ENCODE results near the gene GRIK1.

The GRIK1 gene

DNA sequence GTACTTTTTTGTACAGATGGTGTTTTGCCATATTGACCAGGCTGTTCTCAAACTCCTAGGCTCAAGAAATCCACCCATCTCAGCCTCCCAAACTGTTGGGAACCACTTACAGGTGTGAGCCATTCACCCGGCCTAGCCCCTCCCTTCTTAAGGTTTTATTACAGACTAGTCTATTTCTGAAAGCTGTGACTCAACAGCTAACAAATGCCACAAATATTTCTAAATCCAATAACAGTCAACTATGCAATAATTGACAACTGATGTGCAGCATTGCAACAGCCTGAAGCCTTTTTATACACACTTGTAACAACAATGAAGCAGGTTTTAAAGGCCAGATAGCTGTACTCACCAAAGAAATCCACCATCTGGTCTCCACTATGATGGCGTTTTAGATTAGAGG, 51.4 kb downstream of the GRIK1 start:
- DNase-seq (ENCODE audit: low spot score) = no peak
- Mint-ChIP-seq H3K4me3 (no peak overlapping the region), H3K4me1 (ENCODE audit: low read depth) (no peaks in the 10 kb centered on the region), H3K9me3 (no peaks in the 10 kb centered on the region), H3K27ac (no peak overlapping the region), H3K36me3 (ENCODE audit: low read depth) (no peaks in the 10 kb centered on the region), H3K27me3 (ENCODE audit: low read depth) (no peaks in the 10 kb centered on the region)

DNA sequence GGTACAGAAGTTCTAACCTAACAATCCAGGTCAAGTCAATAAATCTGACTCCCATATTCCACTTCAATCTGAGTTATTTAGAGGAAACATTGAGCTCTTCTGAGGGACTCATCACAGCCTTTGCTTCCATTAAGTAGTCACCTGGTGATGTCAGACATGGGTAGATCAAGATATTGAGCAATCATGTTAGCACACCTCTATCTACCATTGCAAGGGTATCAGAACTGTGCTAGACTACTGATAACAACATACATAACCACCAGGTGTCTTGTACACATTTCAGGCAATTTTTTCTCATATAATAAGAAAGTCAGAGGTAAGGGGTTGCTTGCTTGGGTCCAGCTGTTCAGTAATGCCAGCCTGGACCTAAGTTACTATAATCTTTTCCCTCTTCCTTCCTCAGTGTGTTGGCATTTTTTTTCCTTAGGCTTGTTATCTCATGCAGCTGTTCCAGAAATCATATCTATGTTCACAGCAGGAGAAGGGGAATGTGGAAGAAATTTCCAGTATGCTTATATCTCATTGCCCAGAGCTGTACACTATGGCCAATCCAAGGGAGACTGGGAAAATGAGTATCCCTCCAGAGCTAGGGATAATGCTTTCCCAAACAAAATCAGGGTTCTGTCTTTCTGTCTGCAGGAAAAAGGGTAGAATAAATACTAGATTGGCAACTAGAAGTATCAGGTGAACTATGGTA, 52.3 kb downstream of the GRIK1 start:
- H3K4me3 Mint-ChIP-seq = no peak overlapping the region
- no peaks in the 10 kb centered on the region for H3K27me3 Mint-ChIP-seq (ENCODE audit: low read depth)
- no peak for DNase-seq (ENCODE audit: low spot score)
- no peak overlapping the region for H3K27ac Mint-ChIP-seq
- no peaks in the 10 kb centered on the region for H3K36me3 Mint-ChIP-seq (ENCODE audit: low read depth)
- H3K9me3 Mint-ChIP-seq = no peaks in the 10 kb centered on the region
- no peaks in the 10 kb centered on the region for H3K4me1 Mint-ChIP-seq (ENCODE audit: low read depth)

DNA sequence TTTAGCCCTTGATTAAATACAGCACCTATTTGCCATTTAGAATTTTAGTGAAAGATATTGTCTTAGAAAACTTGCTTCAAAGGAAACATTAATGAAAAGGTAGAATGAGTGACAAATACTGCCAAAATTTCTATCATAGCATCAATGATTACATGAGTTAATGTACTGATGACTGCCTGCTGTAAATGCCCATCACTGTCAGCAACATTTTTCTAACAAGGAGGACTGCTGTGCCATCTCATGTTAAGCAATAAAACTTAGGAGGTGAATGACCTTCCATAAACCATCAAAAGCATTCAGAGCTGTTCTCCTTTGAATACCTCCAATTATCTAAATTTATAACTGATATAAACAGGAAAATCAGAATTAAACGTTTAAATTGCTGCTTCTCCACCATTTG, 54.3 kb downstream of the GRIK1 start:
- Mint-ChIP-seq H3K9me3 (no peaks in the 10 kb centered on the region), H3K4me1 (ENCODE audit: low read depth) (no peaks in the 10 kb centered on the region), H3K36me3 (ENCODE audit: low read depth) (no peaks in the 10 kb centered on the region), H3K27me3 (ENCODE audit: low read depth) (no peaks in the 10 kb centered on the region), H3K27ac (no peak overlapping the region), H3K4me3 (no peak overlapping the region)
- no peak for DNase-seq (ENCODE audit: low spot score)

DNA sequence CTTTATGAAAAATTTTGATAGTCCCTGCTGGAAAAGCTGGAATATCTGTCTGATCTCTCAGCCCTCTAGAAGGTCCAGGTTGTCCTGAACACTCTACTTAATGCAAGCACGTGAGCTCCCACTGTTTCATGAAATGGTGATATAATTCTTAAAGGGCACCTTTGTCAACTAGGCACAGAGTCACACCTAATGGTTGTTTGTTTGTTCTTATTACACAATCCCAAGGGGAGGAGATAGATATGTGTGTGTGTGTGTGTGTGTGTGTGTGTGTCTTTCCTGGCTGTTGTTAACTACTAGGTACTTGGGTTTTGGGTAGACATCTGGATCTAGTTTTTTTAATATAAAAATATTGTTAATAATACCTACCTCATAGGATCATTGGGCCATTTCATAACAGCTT, 63.9 kb downstream of the GRIK1 start:
- no peak overlapping the region for H3K27ac Mint-ChIP-seq
- DNase-seq (ENCODE audit: low spot score) = no peak
- H3K4me1 Mint-ChIP-seq (ENCODE audit: low read depth) = no peaks in the 10 kb centered on the region
- no peak overlapping the region for H3K4me3 Mint-ChIP-seq
- no peaks in the 10 kb centered on the region for H3K36me3 Mint-ChIP-seq (ENCODE audit: low read depth)
- H3K27me3 Mint-ChIP-seq (ENCODE audit: low read depth) = no peaks in the 10 kb centered on the region
- no peaks in the 10 kb centered on the region for H3K9me3 Mint-ChIP-seq

DNA sequence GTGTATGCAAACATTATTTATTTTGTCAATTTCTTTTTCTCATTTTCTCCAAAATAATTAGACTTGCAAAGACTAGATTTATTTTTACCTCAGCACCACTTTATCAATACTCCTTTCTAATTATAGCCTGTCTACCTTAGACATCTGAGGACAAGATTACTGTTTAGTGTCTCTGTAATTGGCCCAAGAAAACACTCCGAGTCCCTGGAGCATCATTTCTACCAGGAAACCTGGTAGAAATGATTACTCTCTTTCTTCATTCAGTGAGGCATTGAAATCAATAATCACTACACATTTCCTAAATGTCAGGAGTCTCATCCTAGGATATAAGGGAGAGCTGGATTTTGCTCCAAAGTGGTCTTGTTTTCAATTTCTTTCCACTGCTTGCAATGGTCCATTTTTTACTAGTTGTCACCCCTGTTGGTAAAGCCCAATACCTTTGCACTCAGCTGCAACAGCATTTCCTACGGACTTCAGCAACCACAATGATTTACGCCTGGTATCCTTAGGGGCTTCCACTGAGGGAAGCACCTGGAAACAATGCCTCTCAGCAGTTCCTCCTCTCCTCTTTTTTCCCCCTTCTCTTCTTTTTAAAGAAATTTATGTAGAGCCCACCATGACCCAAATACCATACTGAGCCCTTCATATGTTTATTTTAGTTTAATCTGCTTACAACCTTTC, 64.6 kb downstream of the GRIK1 start:
- Mint-ChIP-seq H3K27ac (no peak overlapping the region), H3K27me3 (ENCODE audit: low read depth) (no peaks in the 10 kb centered on the region), H3K4me3 (no peak overlapping the region), H3K9me3 (no peaks in the 10 kb centered on the region), H3K36me3 (ENCODE audit: low read depth) (no peaks in the 10 kb centered on the region), H3K4me1 (ENCODE audit: low read depth) (no peaks in the 10 kb centered on the region)
- DNase-seq (ENCODE audit: low spot score) = no peak

DNA sequence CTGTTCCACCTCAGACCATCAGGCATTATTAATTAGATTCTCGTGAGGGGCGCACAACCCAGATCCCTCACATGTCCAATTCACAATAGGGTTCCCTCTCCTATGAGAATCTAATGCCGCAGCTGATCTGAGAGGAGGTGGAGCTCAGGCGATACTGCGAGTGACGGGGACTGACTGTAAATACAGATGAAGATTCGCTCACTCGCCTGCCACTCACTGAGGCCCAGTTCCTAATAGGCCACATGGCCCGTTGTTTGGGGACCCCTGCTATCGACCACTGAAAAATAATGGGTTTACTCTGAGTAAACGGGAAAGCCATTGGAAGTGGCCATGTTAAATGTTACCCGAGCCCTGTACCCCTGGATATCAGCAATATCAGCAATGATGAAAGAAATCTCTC, 65.9 kb downstream of the GRIK1 start:
- Mint-ChIP-seq H3K9me3 (no peaks in the 10 kb centered on the region), H3K27ac (no peak overlapping the region), H3K4me1 (ENCODE audit: low read depth) (no peaks in the 10 kb centered on the region), H3K27me3 (ENCODE audit: low read depth) (no peaks in the 10 kb centered on the region), H3K36me3 (ENCODE audit: low read depth) (no peaks in the 10 kb centered on the region), H3K4me3 (no peak overlapping the region)
- no peak for DNase-seq (ENCODE audit: low spot score)

DNA sequence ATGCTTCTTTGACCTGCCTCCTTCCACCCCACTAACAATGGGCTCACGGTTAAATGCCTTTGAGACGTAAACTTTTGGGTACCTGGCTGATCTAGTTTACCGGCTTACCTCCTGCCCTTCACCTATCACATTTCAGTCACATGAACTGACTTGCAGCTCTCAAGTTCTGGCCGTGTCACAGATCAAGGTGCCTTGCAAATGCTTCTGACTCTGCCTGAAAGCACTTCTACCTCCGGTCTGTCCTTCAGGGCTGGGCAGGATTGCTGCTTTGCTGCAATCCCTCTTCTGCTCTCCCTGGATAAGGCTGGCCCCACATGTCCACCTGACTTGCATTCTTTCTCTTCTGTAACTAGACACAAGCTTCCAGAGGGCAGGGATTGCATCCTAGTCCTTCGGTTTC, 69.0 kb downstream of the GRIK1 start:
- H3K4me1 Mint-ChIP-seq (ENCODE audit: low read depth) = no peaks in the 10 kb centered on the region
- H3K4me3 Mint-ChIP-seq = no peak overlapping the region

DNA sequence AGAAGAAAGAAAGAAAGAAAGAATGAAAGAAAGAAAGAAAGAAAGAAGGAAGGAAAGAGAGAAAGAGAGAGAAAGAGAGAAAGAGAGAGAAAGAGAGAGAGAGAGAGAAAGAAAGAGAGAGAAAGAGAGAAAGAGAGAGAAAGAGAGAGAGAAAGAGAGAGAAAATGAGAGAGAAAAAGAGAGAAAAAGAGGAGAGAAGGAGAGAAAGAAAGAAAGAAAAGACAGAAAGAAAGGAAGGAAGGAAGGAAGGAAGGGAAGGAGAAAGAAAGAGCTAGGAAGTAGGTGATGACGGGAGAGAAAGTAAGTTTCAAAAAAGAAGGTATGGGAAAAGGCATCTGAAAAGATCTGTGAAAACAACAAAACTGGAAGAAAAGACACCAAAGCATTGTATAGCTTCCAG, 72.0 kb downstream of the GRIK1 start:
- Mint-ChIP-seq H3K36me3 (ENCODE audit: low read depth) (no peaks in the 10 kb centered on the region), H3K9me3 (no peaks in the 10 kb centered on the region), H3K27ac (no peak overlapping the region), H3K27me3 (ENCODE audit: low read depth) (no peaks in the 10 kb centered on the region), H3K4me3 (no peak overlapping the region), H3K4me1 (ENCODE audit: low read depth) (no peaks in the 10 kb centered on the region)
- DNase-seq (ENCODE audit: low spot score) = no peak

More for the DNA sequence above, 69.0 kb downstream of the GRIK1 start:
- no peaks in the 10 kb centered on the region for H3K9me3 Mint-ChIP-seq
- no peak overlapping the region for H3K27ac Mint-ChIP-seq
- DNase-seq (ENCODE audit: low spot score) = no peak
- H3K36me3 Mint-ChIP-seq (ENCODE audit: low read depth) = no peaks in the 10 kb centered on the region
- no peaks in the 10 kb centered on the region for H3K27me3 Mint-ChIP-seq (ENCODE audit: low read depth)

DNA sequence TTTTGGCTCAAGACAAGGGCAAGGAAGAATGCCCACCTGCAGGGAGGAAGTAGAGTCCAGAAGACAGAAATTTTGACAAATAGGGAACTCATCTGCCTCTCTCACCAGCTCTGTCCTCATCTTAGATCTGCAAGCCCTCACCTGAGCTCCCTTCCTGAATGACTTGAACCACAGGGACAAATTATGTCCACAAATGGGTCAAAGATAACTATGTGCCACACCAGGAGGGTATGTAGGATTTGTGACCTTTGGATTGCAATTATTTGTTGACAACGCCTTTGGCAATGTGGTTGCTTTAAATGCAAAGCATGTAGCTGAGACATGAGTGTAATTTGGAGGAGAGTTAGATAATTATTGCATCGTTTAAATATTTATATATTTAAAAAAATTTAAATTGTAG, 79.5 kb downstream of the GRIK1 start:
- H3K27me3 Mint-ChIP-seq (ENCODE audit: low read depth) = peaks cover 2% of the 10 kb centered on the region
- DNase-seq (ENCODE audit: low spot score) = no peak
- H3K27ac Mint-ChIP-seq = no peak overlapping the region
- H3K36me3 Mint-ChIP-seq (ENCODE audit: low read depth) = no peaks in the 10 kb centered on the region
- H3K4me3 Mint-ChIP-seq = no peak overlapping the region
- H3K9me3 Mint-ChIP-seq = no peaks in the 10 kb centered on the region
- H3K4me1 Mint-ChIP-seq (ENCODE audit: low read depth) = no peaks in the 10 kb centered on the region

DNA sequence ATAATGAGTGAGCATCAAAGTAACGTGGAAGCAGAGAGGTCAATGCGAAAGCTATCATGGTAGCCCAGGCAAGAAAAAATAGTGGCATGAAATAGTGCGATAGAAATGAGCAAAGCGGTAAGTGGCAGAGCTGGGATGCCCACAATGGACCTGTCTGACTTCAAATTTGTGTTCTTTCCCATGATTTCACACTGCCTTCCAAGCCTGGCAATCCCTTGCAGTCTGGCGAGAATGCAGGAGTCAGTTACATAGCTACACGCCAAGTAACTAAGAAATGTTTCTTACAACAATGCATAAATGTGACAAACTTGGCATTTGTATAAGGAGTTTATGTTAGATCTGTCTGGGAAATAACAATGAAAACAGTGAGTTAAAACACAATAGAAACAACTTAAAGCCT, 82.6 kb downstream of the GRIK1 start:
- Mint-ChIP-seq H3K4me3 (no peak overlapping the region), H3K27ac (no peak overlapping the region), H3K9me3 (no peaks in the 10 kb centered on the region), H3K4me1 (ENCODE audit: low read depth) (no peaks in the 10 kb centered on the region), H3K36me3 (ENCODE audit: low read depth) (no peaks in the 10 kb centered on the region), H3K27me3 (ENCODE audit: low read depth) (peaks cover 2% of the 10 kb centered on the region)
- no peak for DNase-seq (ENCODE audit: low spot score)

DNA sequence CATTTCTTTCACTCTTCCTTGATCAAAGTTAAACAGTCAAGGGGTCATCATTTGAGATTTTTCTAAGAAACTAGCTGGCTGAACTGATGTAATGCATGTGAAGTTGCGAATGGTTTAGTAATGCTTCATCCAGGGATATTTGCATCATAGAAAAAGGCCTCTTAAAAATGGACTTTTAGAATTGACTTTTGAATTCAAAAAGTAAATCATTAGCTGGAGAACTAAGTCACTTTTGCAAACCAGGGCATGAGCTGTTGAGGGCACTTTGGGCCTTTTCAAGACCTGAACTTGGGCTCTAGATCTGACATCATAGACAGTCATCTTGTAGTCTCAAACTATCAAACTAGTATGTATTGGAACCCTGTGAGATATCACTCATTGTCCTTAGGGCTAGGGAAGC, 85.0 kb downstream of the GRIK1 start:
- Mint-ChIP-seq H3K4me1 (ENCODE audit: low read depth) (no peaks in the 10 kb centered on the region), H3K9me3 (no peaks in the 10 kb centered on the region), H3K4me3 (no peak overlapping the region), H3K27ac (no peak overlapping the region), H3K27me3 (ENCODE audit: low read depth) (no peaks in the 10 kb centered on the region), H3K36me3 (ENCODE audit: low read depth) (no peaks in the 10 kb centered on the region)
- DNase-seq (ENCODE audit: low spot score) = no peak

DNA sequence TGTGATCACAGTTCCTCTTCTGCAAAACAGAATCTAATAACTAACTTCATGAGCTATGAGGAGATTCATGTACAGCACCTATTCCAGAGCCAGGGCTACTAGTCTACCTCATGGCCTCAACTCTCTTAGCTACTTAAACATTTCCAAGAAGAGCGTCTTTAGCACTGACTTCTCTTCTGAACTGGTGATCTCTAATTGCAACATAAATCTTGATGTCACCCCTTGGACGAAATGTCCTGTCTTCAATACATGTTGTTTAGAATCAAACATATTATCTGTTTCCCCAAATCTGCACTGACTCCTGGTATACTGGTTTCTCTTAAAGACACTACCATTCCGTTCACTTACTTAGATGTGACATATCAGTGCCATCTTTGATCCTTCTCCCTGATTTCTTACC, 88.2 kb downstream of the GRIK1 start:
- Mint-ChIP-seq H3K27ac (no peak overlapping the region), H3K36me3 (ENCODE audit: low read depth) (no peaks in the 10 kb centered on the region), H3K4me1 (ENCODE audit: low read depth) (no peaks in the 10 kb centered on the region), H3K27me3 (ENCODE audit: low read depth) (no peaks in the 10 kb centered on the region), H3K9me3 (no peaks in the 10 kb centered on the region), H3K4me3 (no peak overlapping the region)
- no peak for DNase-seq (ENCODE audit: low spot score)

DNA sequence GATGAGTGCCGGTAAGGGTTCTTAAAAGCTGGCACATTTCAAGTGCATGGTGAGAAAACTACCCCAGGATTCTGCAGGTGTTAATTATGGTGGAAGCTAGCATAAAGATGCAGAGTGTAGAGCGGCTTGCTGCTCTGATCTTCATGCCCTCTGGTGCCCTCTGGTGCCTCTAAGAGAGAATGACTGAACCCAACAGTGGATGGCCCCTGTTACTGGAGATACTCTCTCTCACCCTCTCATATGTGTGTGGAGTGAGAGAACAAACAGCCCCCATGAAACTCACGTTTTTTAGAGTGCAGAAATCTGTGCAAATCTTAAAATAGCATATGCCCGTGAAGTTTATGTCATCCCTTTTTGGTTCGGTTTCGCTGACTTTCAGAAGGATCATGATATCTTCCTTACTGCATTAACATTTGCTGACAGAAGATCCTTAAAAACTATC, 90.0 kb downstream of the GRIK1 start:
- no peaks in the 10 kb centered on the region for H3K27me3 Mint-ChIP-seq (ENCODE audit: low read depth)
- no peak overlapping the region for H3K4me3 Mint-ChIP-seq
- no peak overlapping the region for H3K27ac Mint-ChIP-seq
- DNase-seq (ENCODE audit: low spot score) = peak; percentile 35
- no peaks in the 10 kb centered on the region for H3K9me3 Mint-ChIP-seq
- H3K36me3 Mint-ChIP-seq (ENCODE audit: low read depth) = no peaks in the 10 kb centered on the region
- no peaks in the 10 kb centered on the region for H3K4me1 Mint-ChIP-seq (ENCODE audit: low read depth)

DNA sequence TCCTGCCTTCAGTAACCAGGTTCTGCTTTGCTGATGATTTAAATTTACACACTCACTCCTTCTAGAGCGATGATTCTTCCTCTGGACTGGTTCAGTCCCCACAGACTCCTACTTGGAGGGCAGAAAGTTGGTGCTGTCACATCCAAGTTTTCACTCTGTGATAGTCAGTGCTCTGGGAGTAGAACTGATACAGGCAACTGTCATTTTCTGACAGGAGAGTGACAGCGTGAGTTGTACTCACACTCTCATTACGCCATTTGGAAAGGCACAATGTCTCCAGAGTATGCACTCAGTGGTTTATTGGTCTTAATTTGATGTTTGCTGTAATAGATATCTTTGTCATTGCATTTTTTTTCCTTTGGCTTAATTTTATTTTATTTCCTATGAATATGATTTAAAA, 96.0 kb downstream of the GRIK1 start:
- no peak overlapping the region for H3K27ac Mint-ChIP-seq
- no peaks in the 10 kb centered on the region for H3K9me3 Mint-ChIP-seq
- H3K4me1 Mint-ChIP-seq (ENCODE audit: low read depth) = no peaks in the 10 kb centered on the region
- no peaks in the 10 kb centered on the region for H3K27me3 Mint-ChIP-seq (ENCODE audit: low read depth)
- DNase-seq (ENCODE audit: low spot score) = no peak
- H3K4me3 Mint-ChIP-seq = no peak overlapping the region
- H3K36me3 Mint-ChIP-seq (ENCODE audit: low read depth) = no peaks in the 10 kb centered on the region

DNA sequence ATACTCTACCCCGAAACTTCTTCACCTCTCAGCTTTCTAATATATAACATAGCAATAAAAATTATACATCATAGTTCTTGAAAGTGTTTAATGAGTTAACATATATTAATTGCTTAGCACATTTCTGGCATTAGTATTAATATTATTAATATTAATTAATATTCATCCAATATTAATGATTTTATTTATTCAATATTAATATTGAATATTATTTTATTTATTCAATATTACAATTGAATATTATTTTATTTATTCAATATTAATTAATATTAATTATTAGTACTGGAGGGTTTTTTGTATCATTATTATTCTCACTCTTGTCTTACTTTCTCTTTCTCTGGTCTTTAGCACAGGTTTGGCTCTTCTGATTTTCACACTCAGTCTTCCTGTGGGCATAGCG, 105.2 kb downstream of the GRIK1 start:
- Mint-ChIP-seq H3K27ac (no peak overlapping the region), H3K36me3 (ENCODE audit: low read depth) (no peaks in the 10 kb centered on the region), H3K4me3 (no peak overlapping the region), H3K27me3 (ENCODE audit: low read depth) (peaks cover 2% of the 10 kb centered on the region), H3K9me3 (peaks cover 4% of the 10 kb centered on the region), H3K4me1 (ENCODE audit: low read depth) (no peaks in the 10 kb centered on the region)
- DNase-seq (ENCODE audit: low spot score) = no peak
